H1 (cell line): ENCODE data around the gene RGS6. TPM values are rescaled to one million over a fixed set of nuclear protein-coding genes. Genes with fewer than 3 reads are reported as not detected.

Experiments
- CTCF ChIA-PET: fragments of 300-600 bp; sonication (Branson Sonifier 250); formaldehyde crosslinking; loops from one replicate; lab custom pipeline; 2021; ENCODE audit not compliant: partially characterized antibody; lab: Charles Lee
- POLR2A ChIA-PET: fragments of 300-600 bp; sonication (Branson Sonifier 250); formaldehyde crosslinking; loops from one replicate; lab custom pipeline; 2021; ENCODE audit warnings: inconsistent platforms; ENCODE audit not compliant: partially characterized antibody; lab: Charles Lee
- DNase-seq, 2 experiments: peaks; one replicate each; pipeline versions ENCODE4 v3.0.0 to v3.0.0-alpha.2; 2010 to 2022; ENCODE audit warnings: low spot score in 2 of 2, low read depth in 1 of 2, mixed read lengths in 1 of 2
- FAIRE-seq: peaks from 2 replicates; lab custom pipeline; 2011; peaks lifted over from hg19 to GRCh38; lab: Jason Lieb, UNC
- H2AFZ ChIP-seq: 2 replicates; pipeline ENCODE4 v1.8.1; 2012; ENCODE audit warnings: low read length, inconsistent platforms
- H2AK5ac ChIP-seq: 2 replicates; pipeline ENCODE4 v1.6.1; 2013; ENCODE audit warnings: low read depth, low read length
- H2BK120ac ChIP-seq: replicated peaks from 2 replicates; pipeline ENCODE3; 2013; ENCODE audit warnings: low read depth, low read length, inconsistent platforms
- H2BK12ac ChIP-seq: 2 replicates; pipeline ENCODE4 v1.6.1; 2013; ENCODE audit warnings: low read depth, low read length
- H2BK15ac ChIP-seq: 2 replicates; pipeline ENCODE4 v1.6.1; 2013; ENCODE audit warnings: low read length
- H2BK20ac ChIP-seq: 2 replicates; pipeline ENCODE4 v1.6.1; 2013; ENCODE audit warnings: low read length
- H2BK5ac ChIP-seq: 2 replicates; pipeline ENCODE4 v1.6.1; 2013; ENCODE audit warnings: low read depth, low read length
- H3K14ac ChIP-seq: 2 replicates; pipeline ENCODE4 v1.6.1; 2013; ENCODE audit warnings: inconsistent platforms; ENCODE audit not compliant: insufficient read length
- H3K18ac ChIP-seq: 2 replicates; pipeline ENCODE4 v1.6.1; 2013; ENCODE audit warnings: low read length; ENCODE audit errors: extremely low read depth
- H3K23ac ChIP-seq: 2 replicates; pipeline ENCODE4 v1.6.1; 2013; ENCODE audit warnings: inconsistent platforms; ENCODE audit not compliant: insufficient read length
- H3K23me2 ChIP-seq: 2 replicates; pipeline ENCODE4 v1.6.1; 2013; ENCODE audit warnings: low read depth, low read length
- H3K27ac ChIP-seq: 2 replicates; pipeline ENCODE4 v1.6.1; 2011; ENCODE audit warnings: low read depth, low read length, inconsistent platforms
- H3K27me3 ChIP-seq, 4 experiments: replicated peaks in 1 of 4; 1 replicate in 1 of 4; 2 replicates in 3 of 4; pipeline versions ENCODE4 v1.6.1 to v1.8.1; 2011 to 2013; ENCODE audit warnings: low read length in 3 of 4, mild to moderate bottlenecking in 3 of 4, inconsistent platforms in 2 of 4, mixed read lengths in 2 of 4, moderate library complexity in 1 of 4; ENCODE audit not compliant: control insufficient read depth in 3 of 4, insufficient read depth in 3 of 4; ENCODE audit errors: extremely low read depth in 1 of 4
- H3K36me3 ChIP-seq, 4 experiments: 2 replicates each; pipeline versions ENCODE4 v1.6.1 to v1.8.1; 2011 to 2013; ENCODE audit warnings: mild to moderate bottlenecking in 4 of 4, low read length in 3 of 4, moderate library complexity in 2 of 4, control low read depth in 1 of 4, inconsistent platforms in 1 of 4; ENCODE audit not compliant: insufficient read depth in 4 of 4, control insufficient read depth in 2 of 4
- H3K4ac ChIP-seq: replicated peaks from 2 replicates; pipeline ENCODE3; 2013; ENCODE audit warnings: low read length, low read depth, mixed read lengths, inconsistent platforms; ENCODE audit not compliant: insufficient read length
- H3K4me1 ChIP-seq, 4 experiments: replicated peaks in 1 of 4; 1 replicate in 1 of 4; 2 replicates in 3 of 4; pipeline versions ENCODE4 v1.6.1 to v1.8.1; 2011 to 2013; ENCODE audit warnings: low read length in 3 of 4, inconsistent platforms in 2 of 4, mixed read lengths in 1 of 4; ENCODE audit not compliant: insufficient read depth in 4 of 4, control insufficient read depth in 3 of 4
- H3K4me2 ChIP-seq, 2 experiments: 2 replicates each; pipeline versions ENCODE4 v1.6.1 to v1.8.1; 2011 to 2013; ENCODE audit warnings: low read depth in 2 of 2, low read length in 2 of 2, control low read depth in 1 of 2, inconsistent platforms in 1 of 2, mild to moderate bottlenecking in 1 of 2; ENCODE audit not compliant: insufficient read depth in 1 of 2
- H3K4me3 ChIP-seq, 4 experiments: fragments of 200-600, 300-600 bp in 1 of 4; sonication (generic), shearing (Covaris generic), sonication (Bioruptor Twin) in 1 of 4; 2 replicates each; pipeline versions ENCODE4 v1.5.1 to v1.8.1; 2011 to 2016; ENCODE audit warnings: low read length in 4 of 4, low read depth in 3 of 4, control low read depth in 2 of 4, inconsistent platforms in 2 of 4, mild to moderate bottlenecking in 2 of 4, mixed read lengths in 1 of 4, moderate library complexity in 1 of 4; ENCODE audit not compliant: insufficient read depth in 2 of 4; ENCODE audit errors: extremely low read depth in 1 of 4
- H3K56ac ChIP-seq: replicated peaks from 2 replicates; pipeline ENCODE3; 2013; ENCODE audit warnings: low read depth, mild to moderate bottlenecking, mixed read lengths, low read length, inconsistent platforms; ENCODE audit not compliant: insufficient read length
- H3K79me1 ChIP-seq: 2 replicates; pipeline ENCODE4 v1.6.1; 2013; ENCODE audit warnings: low read depth, low read length, control low read depth
- H3K79me2 ChIP-seq, 2 experiments: 2 replicates each; pipeline versions ENCODE4 v1.6.1 to v1.8.1; 2012 to 2013; ENCODE audit warnings: low read length in 2 of 2, mild to moderate bottlenecking in 2 of 2, inconsistent platforms in 1 of 2; ENCODE audit not compliant: insufficient read depth in 2 of 2, control insufficient read depth in 1 of 2
- H3K9ac ChIP-seq, 4 experiments: replicated peaks in 1 of 4; 1 replicate in 1 of 4; 2 replicates in 3 of 4; pipeline versions ENCODE4 v1.6.1 to v1.8.1; 2011 to 2013; ENCODE audit warnings: low read depth in 3 of 4, low read length in 3 of 4, control low read depth in 2 of 4, mild to moderate bottlenecking in 2 of 4, moderate library complexity in 2 of 4, inconsistent platforms in 1 of 4; ENCODE audit errors: extremely low read depth in 1 of 4
- H3K9me3 ChIP-seq, 2 experiments: 2 replicates each; pipeline versions ENCODE4 v1.6.1 to v1.8.1; 2012 to 2013; ENCODE audit warnings: mild to moderate bottlenecking in 2 of 2, moderate library complexity in 2 of 2, control low read depth in 1 of 2, inconsistent platforms in 1 of 2, low read depth in 1 of 2, low read length in 1 of 2, mixed read lengths in 1 of 2; ENCODE audit not compliant: insufficient read depth in 2 of 2
- H4K20me1 ChIP-seq, 2 experiments: replicated peaks in 1 of 2; 2 replicates each; pipeline versions ENCODE3 to v1.8.1; 2011 to 2013; ENCODE audit warnings: inconsistent platforms in 2 of 2, low read length in 2 of 2, mild to moderate bottlenecking in 1 of 2; ENCODE audit not compliant: insufficient read depth in 2 of 2, control insufficient read depth in 1 of 2
- H4K5ac ChIP-seq: 2 replicates; pipeline ENCODE4 v1.6.1; 2013; ENCODE audit warnings: low read length, low read depth, mixed read lengths, inconsistent platforms; ENCODE audit not compliant: insufficient read length
- H4K8ac ChIP-seq: 2 replicates; pipeline ENCODE4 v1.8.0; 2013; ENCODE audit warnings: mild to moderate bottlenecking, moderate library complexity, low read length, inconsistent platforms; ENCODE audit not compliant: insufficient read depth; ENCODE audit errors: extremely low read depth
- H4K91ac ChIP-seq: replicated peaks from 2 replicates; pipeline ENCODE3; 2013; ENCODE audit warnings: low read length, mixed read lengths, inconsistent platforms; ENCODE audit not compliant: insufficient read length
- BRCA1 ChIP-seq: IDR thresholded peaks from 2 replicates; pipeline ENCODE4 v1.6.1; 2012; ENCODE audit warnings: low read depth, low read length, improper control_type of control experiment
- CBX8 ChIP-seq: fragments of 300-800, 300-1000 bp; sonication (generic); IDR thresholded peaks from 2 replicates; pipeline ENCODE4 v1.7.1; 2016; ENCODE audit warnings: low read depth, low read length, borderline replicate concordance
- CEBPB ChIP-seq: IDR thresholded peaks from 2 replicates; pipeline ENCODE4 v1.6.1; 2012; ENCODE audit warnings: low read depth, low read length
- EP300 ChIP-seq, 2 experiments: IDR thresholded peaks; 1 replicate in 1 of 2; 2 replicates in 1 of 2; pipeline ENCODE4 v1.6.1; 2011 to 2012; ENCODE audit warnings: low read depth in 2 of 2, low read length in 2 of 2, mild to moderate bottlenecking in 2 of 2, borderline replicate concordance in 1 of 2, inconsistent platforms in 1 of 2, moderate library complexity in 1 of 2
- GTF2F1 ChIP-seq: IDR thresholded peaks from 2 replicates; pipeline ENCODE4 v1.6.1; 2012; ENCODE audit warnings: low read depth, low read length, improper control_type of control experiment, borderline replicate concordance
- KDM4A ChIP-seq: IDR thresholded peaks from one replicate; pipeline ENCODE4 v1.7.1; 2012; ENCODE audit warnings: low read depth, mild to moderate bottlenecking, moderate library complexity, low read length, inconsistent platforms; ENCODE audit not compliant: severe bottlenecking
- NANOG ChIP-seq: IDR thresholded peaks from 2 replicates; pipeline ENCODE4 v1.6.1; 2011; ENCODE audit warnings: low read length, low read depth, mild to moderate bottlenecking, inconsistent platforms; ENCODE audit not compliant: insufficient read depth, poor library complexity, severe bottlenecking
- RAD21 ChIP-seq, 2 experiments: IDR thresholded peaks in 1 of 2; conservative IDR thresholded peaks in 1 of 2; 2 replicates each; pipeline ENCODE4 v1.6.1; 2011; ENCODE audit warnings: low read depth in 2 of 2, low read length in 2 of 2, improper control_type of control experiment in 1 of 2, inconsistent platforms in 1 of 2, mild to moderate bottlenecking in 1 of 2, moderate library complexity in 1 of 2
- RFX5 ChIP-seq: IDR thresholded peaks from 2 replicates; pipeline ENCODE4 v1.6.1; 2011; ENCODE audit warnings: low read depth, low read length, improper control_type of control experiment, borderline replicate concordance
- SP2 ChIP-seq: IDR thresholded peaks from 2 replicates; pipeline ENCODE4 v1.6.1; 2012; ENCODE audit warnings: mild to moderate bottlenecking, low read length, inconsistent platforms
- SP4 ChIP-seq: IDR thresholded peaks from 2 replicates; pipeline ENCODE4 v1.6.1; 2012; ENCODE audit warnings: low read length, inconsistent platforms
- SRF ChIP-seq: IDR thresholded peaks from 2 replicates; pipeline ENCODE4 v1.6.1; 2011; ENCODE audit warnings: mild to moderate bottlenecking, low read depth, low read length, moderate library complexity
- ZNF274 ChIP-seq: IDR thresholded peaks from 2 replicates; pipeline ENCODE4 v1.7.0; 2012; ENCODE audit warnings: low read length, borderline replicate concordance; ENCODE audit errors: extremely low read depth
- polyA plus RNA-seq, 7 experiments: library from polyadenylated mRNA; depleted of rRNA in 3 of 7; stranded (reverse) in 5 of 7; unstranded in 2 of 7; fragments of >200 nt in 5 of 7; fragments of 200-250 nt in 2 of 7; gene quantifications; 1 replicate in 5 of 7; 2 replicates in 1 of 7; 4 replicates in 1 of 7; pipeline versions ENCODE4 v1.2.1 to v1.2.3, GENCODE V29; 2011 to 2013; ENCODE audit warnings: missing spikeins in 2 of 7, mixed read lengths in 2 of 7
- total RNA-seq: library from RNA; stranded (reverse); fragmentation: NEBNext Ultra II Directional; extraction: Animal tissue kit (Norgen Biotek cat#: 25700); gene quantifications from 2 replicates; pipeline ENCODE4 v1.2.1, GENCODE V29; 2021

Gene RGS6
- total and polyA plus RNA-seq, 2 of the 8 experiments (the other 6 are each of a cell fraction or from before 2014, with no cell fraction given), result 0.26 to 1.1 TPM

- 0 out of 2 replicates have a peak, but pooled peaks cover 2% of the 10 kb centered on the region for H3K23me2 ChIP-seq
- no peaks in the 10 kb centered on the region for H3K36me3 ChIP-seq
- H4K91ac ChIP-seq, result no peak overlapping the region
- H2AK5ac ChIP-seq, result no peak overlapping the region
- TF ChIP-seq NANOG (no peak), RFX5 (no peak), CBX8 (no peak), SP2 (no peak), KDM4A (no peak), GTF2F1 (no peak), BRCA1 (no peak), SRF (no peak), CEBPB (no peak), ZNF274 (no peak), RAD21 (IDR thresholded peaks at IDR 0.05 in 1 of 2, conservative IDR thresholded peaks at IDR 0.05 in 1 of 2; ENCODE audit: low read depth in 2 of 2, low read length in 2 of 2) (no peak), EP300 (IDR thresholded peaks at IDR 0.05; ENCODE audit: borderline replicate concordance in 1 of 2, low read depth in 2 of 2, low read length in 2 of 2) (no peak), SP4 (no peak)
- no peak overlapping the region for H3K27ac ChIP-seq
- no peaks in the 10 kb centered on the region for H4K20me1 ChIP-seq
- H3K27me3 ChIP-seq, result no peaks in the 10 kb centered on the region; a peak in 1 of 7 replicates
- no peak overlapping the region for H3K23ac ChIP-seq
- no peaks in the 10 kb centered on the region for H3K4me1 ChIP-seq
- no peak overlapping the region for H2BK15ac ChIP-seq
- ChIA-PET CTCF (interaction anchor here (1.0 to 5.6 kb wide), 6 partner anchors 9 to 424 kb away, joined by 3 to 57 read pairs (median 4); no protein-coding TSS in a partner anchor), POLR2A (interaction anchor here (0.8 kb wide), 1 partner anchor 15 kb away, joined by 3 read pairs; no protein-coding TSS in a partner anchor)
- no peak overlapping the region for H4K5ac ChIP-seq
- no peak overlapping the region for H2BK12ac ChIP-seq
- no peak overlapping the region for H3K56ac ChIP-seq
- no peaks in the 10 kb centered on the region for H3K9me3 ChIP-seq
- H3K79me2 ChIP-seq, result no peaks in the 10 kb centered on the region
- no peak overlapping the region for H2BK120ac ChIP-seq
- H3K79me1 ChIP-seq, result no peaks in the 10 kb centered on the region
- H4K8ac ChIP-seq, result no peak overlapping the region
- DNase-seq (no peak), FAIRE-seq (no peak)
- no peak overlapping the region for H2AFZ ChIP-seq
- H3K4me3 ChIP-seq, result no peak overlapping the region
- no peak overlapping the region for H2BK5ac ChIP-seq
- no peak overlapping the region for H3K4me2 ChIP-seq
- H3K4ac ChIP-seq, result no peak overlapping the region
- no peak overlapping the region for H2BK20ac ChIP-seq
- H3K9ac ChIP-seq, result no peak overlapping the region
- no peak overlapping the region for H3K18ac ChIP-seq
- no peak overlapping the region for H3K14ac ChIP-seq
Measured at GRCh38 chr14:72524295-72524629, 592.0 kb downstream of the RGS6 start.
